Calu3 (cell line): ENCODE data around the gene TTR. TPM values are rescaled to one million over a fixed set of nuclear protein-coding genes. Genes with fewer than 3 reads are reported as not detected.

Experiments
- BruUV-seq: library from RNA; stranded (reverse); fragments of 400-500 nt; replicated peaks from 2 replicates; lab custom pipeline; 2021; lab: Mats Ljungman, UMichigan
- CTCF ChIA-PET: fragments of 300-600 bp; sonication (Branson Sonifier 250); formaldehyde crosslinking; loops from one replicate; lab custom pipeline; 2022; ENCODE audit warnings: antibody characterized with exemption; lab: Charles Lee
- DNase-seq: peaks from one replicate; pipeline ENCODE4 v3.0.0; 2022
- H3K27ac Mint-ChIP-seq: one replicate; pipeline ENCODE4 v1.8.0; 2022; ENCODE audit warnings: mixed read lengths; ENCODE audit not compliant: unreplicated experiment
- H3K27me3 Mint-ChIP-seq: one replicate; pipeline ENCODE4 v1.8.0; 2022; ENCODE audit warnings: mixed read lengths; ENCODE audit not compliant: unreplicated experiment
- H3K36me3 Mint-ChIP-seq: one replicate; pipeline ENCODE4 v1.8.0; 2022; ENCODE audit warnings: mild to moderate bottlenecking, moderate library complexity, mixed read lengths; ENCODE audit not compliant: insufficient read depth, unreplicated experiment
- H3K4me1 Mint-ChIP-seq: one replicate; pipeline ENCODE4 v1.8.0; 2022; ENCODE audit warnings: mild to moderate bottlenecking, low read depth, mixed read lengths; ENCODE audit not compliant: unreplicated experiment
- H3K4me3 Mint-ChIP-seq: one replicate; pipeline ENCODE4 v1.8.0; 2022; ENCODE audit warnings: mild to moderate bottlenecking, low read depth, moderate library complexity, mixed read lengths; ENCODE audit not compliant: unreplicated experiment
- H3K9me3 Mint-ChIP-seq: one replicate; pipeline ENCODE4 v1.8.0; 2022; ENCODE audit warnings: low read depth, mixed read lengths; ENCODE audit not compliant: unreplicated experiment
- intact Hi-C: fragments of 100-400 bp; cut with micrococcal nuclease; formaldehyde crosslinking; loops from one replicate; pipeline ENCODE4 v1.10.0; 2022; ENCODE audit not compliant: unreplicated experiment
- total RNA-seq: library from RNA; stranded (reverse); gene quantifications from 2 replicates; pipeline ENCODE4 v1.2.3, GENCODE V29; 2022
- TF ChIP-seq, protein P1 (sequence below): fragments of 200-600 bp; IDR thresholded peaks from one replicate; pipeline ENCODE4 v1.8.0; 2022; ENCODE audit warnings: antibody characterized with exemption; ENCODE audit not compliant: unreplicated experiment

Gene TTR
- total RNA-seq, 1 experiment from 2014 or later = 0.87 TPM

- H3K27ac Mint-ChIP-seq = no peak overlapping the region
- H3K4me3 Mint-ChIP-seq = no peak overlapping the region
- no peak for DNase-seq
- intact Hi-C loops = no loop called here
- TF ChIP-seq, protein P1, sequence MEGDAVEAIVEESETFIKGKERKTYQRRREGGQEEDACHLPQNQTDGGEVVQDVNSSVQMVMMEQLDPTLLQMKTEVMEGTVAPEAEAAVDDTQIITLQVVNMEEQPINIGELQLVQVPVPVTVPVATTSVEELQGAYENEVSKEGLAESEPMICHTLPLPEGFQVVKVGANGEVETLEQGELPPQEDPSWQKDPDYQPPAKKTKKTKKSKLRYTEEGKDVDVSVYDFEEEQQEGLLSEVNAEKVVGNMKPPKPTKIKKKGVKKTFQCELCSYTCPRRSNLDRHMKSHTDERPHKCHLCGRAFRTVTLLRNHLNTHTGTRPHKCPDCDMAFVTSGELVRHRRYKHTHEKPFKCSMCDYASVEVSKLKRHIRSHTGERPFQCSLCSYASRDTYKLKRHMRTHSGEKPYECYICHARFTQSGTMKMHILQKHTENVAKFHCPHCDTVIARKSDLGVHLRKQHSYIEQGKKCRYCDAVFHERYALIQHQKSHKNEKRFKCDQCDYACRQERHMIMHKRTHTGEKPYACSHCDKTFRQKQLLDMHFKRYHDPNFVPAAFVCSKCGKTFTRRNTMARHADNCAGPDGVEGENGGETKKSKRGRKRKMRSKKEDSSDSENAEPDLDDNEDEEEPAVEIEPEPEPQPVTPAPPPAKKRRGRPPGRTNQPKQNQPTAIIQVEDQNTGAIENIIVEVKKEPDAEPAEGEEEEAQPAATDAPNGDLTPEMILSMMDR = no peak
- peaks cover 13% of the 10 kb centered on the region for H3K27me3 Mint-ChIP-seq
- H3K4me1 Mint-ChIP-seq = no peaks in the 10 kb centered on the region
- no TSS peak for BruUV-seq
- H3K9me3 Mint-ChIP-seq = no peaks in the 10 kb centered on the region
- H3K36me3 Mint-ChIP-seq = no peaks in the 10 kb centered on the region
- CTCF ChIA-PET = no interaction called here
These were observed 26.3 kb upstream of the TTR start for GRCh38 chr18:31565345-31565744.

GRCh38 chr18:31565782-31566512 lies 25.7 kb upstream of the TTR start:
- Mint-ChIP-seq H3K4me3 (no peak overlapping the region), H3K36me3 (no peaks in the 10 kb centered on the region), H3K27ac (no peak overlapping the region), H3K27me3 (peaks cover 13% of the 10 kb centered on the region), H3K4me1 (no peaks in the 10 kb centered on the region), H3K9me3 (no peaks in the 10 kb centered on the region)
- BruUV-seq = no TSS peak
- CTCF ChIA-PET = interaction anchor here (0.6 kb wide), 1 partner anchor 340 kb away, joined by 3 read pairs; no protein-coding TSS in a partner anchor
- DNase-seq = no peak
- intact Hi-C loops = no loop called here
- TF ChIP-seq, protein P1 = no peak

DNA sequence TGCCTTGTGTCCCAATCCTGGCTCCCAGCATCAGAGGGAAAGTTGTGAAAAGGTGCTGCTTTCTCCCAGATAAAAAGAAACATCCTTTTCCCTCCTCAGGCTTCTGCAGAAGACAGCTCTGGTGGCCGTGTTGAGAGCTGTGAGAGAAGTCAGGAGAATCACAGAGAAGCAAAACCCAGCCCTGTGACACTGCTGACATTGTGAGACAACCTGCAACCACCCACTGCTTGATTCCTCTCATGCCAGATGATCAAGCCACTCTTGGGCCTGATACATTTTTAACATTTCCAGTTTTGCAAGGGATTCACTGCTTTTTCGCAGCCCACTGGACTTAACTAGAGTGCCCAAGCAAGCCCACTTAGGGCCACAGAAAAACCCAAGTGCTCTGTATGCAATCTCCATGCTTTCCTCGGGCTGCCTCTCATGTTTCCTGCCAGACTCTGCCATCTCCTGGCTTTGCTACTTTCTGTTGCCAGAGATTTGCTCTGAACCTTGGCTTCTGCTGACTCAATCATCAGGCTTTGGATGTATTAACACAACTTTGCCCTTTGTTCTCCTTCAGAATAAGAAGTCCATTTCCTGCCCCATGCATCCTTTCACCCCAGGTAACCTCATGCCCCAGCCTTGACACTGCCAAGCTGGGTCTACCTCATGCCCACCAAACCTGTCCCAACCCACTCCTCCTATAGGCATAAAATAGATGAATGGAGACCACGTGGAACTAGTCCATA lies 24.9 kb upstream of the TTR start:
- DNase-seq = no peak
- intact Hi-C loops = no loop called here
- Mint-ChIP-seq H3K27me3 (peaks cover 13% of the 10 kb centered on the region), H3K27ac (no peak overlapping the region), H3K9me3 (no peaks in the 10 kb centered on the region), H3K36me3 (no peaks in the 10 kb centered on the region), H3K4me1 (no peaks in the 10 kb centered on the region), H3K4me3 (no peak overlapping the region)
- CTCF ChIA-PET = no interaction called here
- BruUV-seq = no TSS peak
- TF ChIP-seq, protein P1 = no peak

- no peak overlapping the region for H3K4me3 Mint-ChIP-seq
- no peaks in the 10 kb centered on the region for H3K9me3 Mint-ChIP-seq
- no TSS peak for BruUV-seq
- H3K27ac Mint-ChIP-seq = no peak overlapping the region
- H3K27me3 Mint-ChIP-seq = no peaks in the 10 kb centered on the region
- intact Hi-C loops = no loop called here
- H3K36me3 Mint-ChIP-seq = no peaks in the 10 kb centered on the region
- no peaks in the 10 kb centered on the region for H3K4me1 Mint-ChIP-seq
- DNase-seq = no peak
- TF ChIP-seq, protein P1 = no peak
- CTCF ChIA-PET = no interaction called here
These were observed 19.3 kb upstream of the TTR start for GRCh38 chr18:31572368-31572767.
